HG03280 (cell line): ENCODE measurements around the gene RPL27.

Source experiments
- ATAC-seq: cut with Tn5 transposase; IDR thresholded peaks from one replicate; pipeline ENCODE4 v1.9.1; 2021; ENCODE audit warnings: mild to moderate bottlenecking, moderate library complexity; ENCODE audit not compliant: unreplicated experiment

Gene RPL27

GRCh38 chr17:43020030-43020621 lies 21.9 kb downstream of the RPL27 start:
- ATAC-seq = no peak

- no peak for ATAC-seq
Measured at GRCh38 chr17:43020789-43021740, 22.8 kb downstream of the RPL27 start.

GRCh38 chr17:43021741-43022512 lies 23.7 kb downstream of the RPL27 start, which contains the start of gene VAT1:
Gene VAT1, minus strand, starts transcription at chr17:43022385. Its CDS starts 63 bp downstream, at chr17:43022322.
- no peak for ATAC-seq

GRCh38 chr17:43024407-43025289 lies 26.4 kb downstream of the RPL27 start, which contains the start of gene RND2:
Gene RND2, plus strand, starts transcription at chr17:43025231. Its CDS starts 117 bp downstream, at chr17:43025348.
- peak; percentile 41 for ATAC-seq

GRCh38 chr17:43025290-43025657 lies 27.1 kb downstream of the RPL27 start:
- ATAC-seq = no peak

GRCh38 chr17:43025766-43026537 lies 27.7 kb downstream of the RPL27 start:
- no peak for ATAC-seq

GRCh38 chr17:43026595-43026994 lies 28.4 kb downstream of the RPL27 start:
- ATAC-seq = no peak

- no peak for ATAC-seq
Measured at GRCh38 chr17:43027091-43028032, 29.1 kb downstream of the RPL27 start.

GRCh38 chr17:43028221-43028861 lies 30.1 kb downstream of the RPL27 start:
- ATAC-seq = no peak

GRCh38 chr17:43030137-43030767 lies 32.0 kb downstream of the RPL27 start:
- no peak for ATAC-seq

- no peak for ATAC-seq
Measured at GRCh38 chr17:43031666-43032065, 33.4 kb downstream of the RPL27 start.

GRCh38 chr17:43033948-43034881 lies 36.0 kb downstream of the RPL27 start:
- ATAC-seq = no peak

GRCh38 chr17:43034894-43035293 lies 36.7 kb downstream of the RPL27 start:
- ATAC-seq = no peak

GRCh38 chr17:43039646-43040045 lies 41.4 kb downstream of the RPL27 start:
- ATAC-seq = no peak

GRCh38 chr17:43040655-43041054 lies 42.4 kb downstream of the RPL27 start:
- no peak for ATAC-seq

- ATAC-seq = no peak
Measured at GRCh38 chr17:43042025-43042628, 43.9 kb downstream of the RPL27 start.
